Neural crest cell (in vitro differentiated cells): ENCODE results near the gene MTUS2. TPM values are rescaled to one million over a fixed set of nuclear protein-coding genes. Genes with fewer than 3 reads are reported as not detected.
"Not testable (repeated sequence)": the region's sequence is repeated elsewhere in the genome, so short reads cannot be mapped to it uniquely, and the experiment has no call there.

Source experiments
- DNase-seq: peaks from one replicate; pipeline ENCODE4 v3.0.0; 2021; ENCODE audit warnings: low read depth, mixed read lengths, low spot score
- H3K27ac Mint-ChIP-seq: one replicate; pipeline ENCODE4 v1.8.0; 2021; ENCODE audit warnings: mild to moderate bottlenecking, mixed read lengths; ENCODE audit not compliant: unreplicated experiment
- H3K27me3 Mint-ChIP-seq: 2 replicates; pipeline ENCODE4 v1.8.0; 2021; ENCODE audit warnings: low read depth, mild to moderate bottlenecking, mixed read lengths
- H3K36me3 Mint-ChIP-seq: 2 replicates; pipeline ENCODE4 v1.8.0; 2021; ENCODE audit warnings: low read depth, mild to moderate bottlenecking, mixed read lengths
- H3K4me1 Mint-ChIP-seq: 2 replicates; pipeline ENCODE4 v1.8.0; 2021; ENCODE audit warnings: mixed read lengths
- H3K4me3 Mint-ChIP-seq: one replicate; pipeline ENCODE4 v1.8.0; 2021; ENCODE audit warnings: mild to moderate bottlenecking, mixed read lengths
- H3K9me3 Mint-ChIP-seq: 2 replicates; pipeline ENCODE4 v1.8.0; 2021; ENCODE audit warnings: mixed read lengths
- total RNA-seq: library from RNA; stranded (reverse); gene quantifications from 2 replicates; pipeline ENCODE4 v1.2.1, GENCODE V29; 2021
- TF ChIP-seq, protein P1 (sequence below): fragments of 200-600 bp; sonication (generic); conservative IDR thresholded peaks from 2 replicates; pipeline ENCODE4 v1.5.0; 2021; ENCODE audit warnings: antibody characterized with exemption, mild to moderate bottlenecking

Gene MTUS2
- total RNA-seq, 1 donor from 2014 or later = 0.91 TPM

GRCh38 chr13:29324601-29325000 is 504.5 kb downstream of the MTUS2 start:
- no peak overlapping the region for H3K4me3 Mint-ChIP-seq
- peaks cover 2% of the 10 kb centered on the region for H3K27me3 Mint-ChIP-seq
- H3K27ac Mint-ChIP-seq = no peak overlapping the region

GRCh38 chr13:29328501-29328900 is 508.4 kb downstream of the MTUS2 start:
- TF ChIP-seq, protein P1, sequence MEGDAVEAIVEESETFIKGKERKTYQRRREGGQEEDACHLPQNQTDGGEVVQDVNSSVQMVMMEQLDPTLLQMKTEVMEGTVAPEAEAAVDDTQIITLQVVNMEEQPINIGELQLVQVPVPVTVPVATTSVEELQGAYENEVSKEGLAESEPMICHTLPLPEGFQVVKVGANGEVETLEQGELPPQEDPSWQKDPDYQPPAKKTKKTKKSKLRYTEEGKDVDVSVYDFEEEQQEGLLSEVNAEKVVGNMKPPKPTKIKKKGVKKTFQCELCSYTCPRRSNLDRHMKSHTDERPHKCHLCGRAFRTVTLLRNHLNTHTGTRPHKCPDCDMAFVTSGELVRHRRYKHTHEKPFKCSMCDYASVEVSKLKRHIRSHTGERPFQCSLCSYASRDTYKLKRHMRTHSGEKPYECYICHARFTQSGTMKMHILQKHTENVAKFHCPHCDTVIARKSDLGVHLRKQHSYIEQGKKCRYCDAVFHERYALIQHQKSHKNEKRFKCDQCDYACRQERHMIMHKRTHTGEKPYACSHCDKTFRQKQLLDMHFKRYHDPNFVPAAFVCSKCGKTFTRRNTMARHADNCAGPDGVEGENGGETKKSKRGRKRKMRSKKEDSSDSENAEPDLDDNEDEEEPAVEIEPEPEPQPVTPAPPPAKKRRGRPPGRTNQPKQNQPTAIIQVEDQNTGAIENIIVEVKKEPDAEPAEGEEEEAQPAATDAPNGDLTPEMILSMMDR = no peak
- Mint-ChIP-seq H3K27ac (no peak overlapping the region), H3K4me3 (no peak overlapping the region), H3K36me3 (peaks cover 3% of the 10 kb centered on the region), H3K9me3 (peaks cover 8% of the 10 kb centered on the region), H3K4me1 (no peaks in the 10 kb centered on the region), H3K27me3 (peaks cover 13% of the 10 kb centered on the region)
- DNase-seq = no peak

More at GRCh38 chr13:29324601-29325000, 504.5 kb downstream of the MTUS2 start:
- H3K9me3 Mint-ChIP-seq = no peaks in the 10 kb centered on the region
- no peaks in the 10 kb centered on the region for H3K36me3 Mint-ChIP-seq
- no peaks in the 10 kb centered on the region for H3K4me1 Mint-ChIP-seq
- TF ChIP-seq, protein P1 = no peak
- no peak for DNase-seq

- peaks cover 10% of the 10 kb centered on the region for H3K27me3 Mint-ChIP-seq
- no peak overlapping the region for H3K4me3 Mint-ChIP-seq
- peaks cover 3% of the 10 kb centered on the region for H3K36me3 Mint-ChIP-seq
- H3K9me3 Mint-ChIP-seq = peaks cover 10% of the 10 kb centered on the region
- DNase-seq = no peak
- no peaks in the 10 kb centered on the region for H3K4me1 Mint-ChIP-seq
- no peak overlapping the region for H3K27ac Mint-ChIP-seq
- TF ChIP-seq, protein P1 = no peak
Measured at GRCh38 chr13:29336356-29336755, 516.2 kb downstream of the MTUS2 start.

- Mint-ChIP-seq H3K27me3 (peaks cover 18% of the 10 kb centered on the region), H3K36me3 (no peaks in the 10 kb centered on the region), H3K4me1 (no peaks in the 10 kb centered on the region), H3K9me3 (peaks cover 7% of the 10 kb centered on the region), H3K27ac (no peak overlapping the region), H3K4me3 (no peak overlapping the region)
- TF ChIP-seq, protein P1 = no peak
- DNase-seq = no peak
Measured at GRCh38 chr13:29339386-29340272, 519.5 kb downstream of the MTUS2 start.

- not testable (repeated sequence) for H3K27ac Mint-ChIP-seq, H3K9me3 Mint-ChIP-seq
- H3K27me3 Mint-ChIP-seq = peaks cover 24% of the 10 kb centered on the region
Measured at GRCh38 chr13:29345860-29346582, 525.9 kb downstream of the MTUS2 start.

More at GRCh38 chr13:29345860-29346582, 525.9 kb downstream of the MTUS2 start:
- H3K36me3 Mint-ChIP-seq, DNase-seq, H3K4me1 Mint-ChIP-seq, H3K4me3 Mint-ChIP-seq: not testable (repeated sequence)
